Choroid plexus epithelial cell (primary cell): ENCODE measurements around the gene IFT81.

Source experiments
- DNase-seq: peaks from one replicate; pipeline ENCODE4 v3.0.0-alpha.2; 2010; ENCODE audit warnings: low read depth
- H3K4me3 ChIP-seq: 2 replicates; pipeline ENCODE4 v1.5.1; 2011; ENCODE audit warnings: low read depth, mild to moderate bottlenecking, control low read depth, low read length, moderate library complexity
- TF ChIP-seq, protein P1 (sequence below): conservative IDR thresholded peaks from 2 replicates; pipeline ENCODE4 v1.5.1; 2011; ENCODE audit warnings: low read depth, mild to moderate bottlenecking, control low read depth, inconsistent platforms, low read length, moderate library complexity

The IFT81 gene

GRCh38 chr12:110137786-110138185 is 13.6 kb downstream of the IFT81 start:
- H3K4me3 ChIP-seq, result no peak overlapping the region
- DNase-seq, result no peak
- TF ChIP-seq, protein P1, sequence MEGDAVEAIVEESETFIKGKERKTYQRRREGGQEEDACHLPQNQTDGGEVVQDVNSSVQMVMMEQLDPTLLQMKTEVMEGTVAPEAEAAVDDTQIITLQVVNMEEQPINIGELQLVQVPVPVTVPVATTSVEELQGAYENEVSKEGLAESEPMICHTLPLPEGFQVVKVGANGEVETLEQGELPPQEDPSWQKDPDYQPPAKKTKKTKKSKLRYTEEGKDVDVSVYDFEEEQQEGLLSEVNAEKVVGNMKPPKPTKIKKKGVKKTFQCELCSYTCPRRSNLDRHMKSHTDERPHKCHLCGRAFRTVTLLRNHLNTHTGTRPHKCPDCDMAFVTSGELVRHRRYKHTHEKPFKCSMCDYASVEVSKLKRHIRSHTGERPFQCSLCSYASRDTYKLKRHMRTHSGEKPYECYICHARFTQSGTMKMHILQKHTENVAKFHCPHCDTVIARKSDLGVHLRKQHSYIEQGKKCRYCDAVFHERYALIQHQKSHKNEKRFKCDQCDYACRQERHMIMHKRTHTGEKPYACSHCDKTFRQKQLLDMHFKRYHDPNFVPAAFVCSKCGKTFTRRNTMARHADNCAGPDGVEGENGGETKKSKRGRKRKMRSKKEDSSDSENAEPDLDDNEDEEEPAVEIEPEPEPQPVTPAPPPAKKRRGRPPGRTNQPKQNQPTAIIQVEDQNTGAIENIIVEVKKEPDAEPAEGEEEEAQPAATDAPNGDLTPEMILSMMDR, result no peak

DNA sequence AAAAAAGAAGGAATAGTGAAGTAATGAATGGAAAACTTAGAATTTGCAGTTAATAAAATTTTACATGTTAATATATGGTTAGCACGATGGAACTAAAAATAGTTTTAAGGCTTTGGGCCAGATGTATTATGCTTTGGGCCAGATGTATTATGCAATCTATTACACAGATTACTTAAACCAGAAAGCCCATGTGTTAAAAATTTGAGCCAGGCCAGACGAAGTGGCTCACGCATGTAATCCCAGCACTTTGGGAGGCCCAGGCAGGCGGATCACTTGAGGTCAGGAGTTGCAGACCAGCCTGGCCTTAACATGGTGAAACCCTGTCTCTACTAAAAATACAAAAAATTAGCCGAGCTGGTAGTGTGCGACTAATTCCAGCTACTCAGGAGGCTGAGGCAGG is 17.2 kb downstream of the IFT81 start:
- peak; percentile 85 for DNase-seq
- TF ChIP-seq, protein P1, result no peak
- no peak overlapping the region for H3K4me3 ChIP-seq

DNA sequence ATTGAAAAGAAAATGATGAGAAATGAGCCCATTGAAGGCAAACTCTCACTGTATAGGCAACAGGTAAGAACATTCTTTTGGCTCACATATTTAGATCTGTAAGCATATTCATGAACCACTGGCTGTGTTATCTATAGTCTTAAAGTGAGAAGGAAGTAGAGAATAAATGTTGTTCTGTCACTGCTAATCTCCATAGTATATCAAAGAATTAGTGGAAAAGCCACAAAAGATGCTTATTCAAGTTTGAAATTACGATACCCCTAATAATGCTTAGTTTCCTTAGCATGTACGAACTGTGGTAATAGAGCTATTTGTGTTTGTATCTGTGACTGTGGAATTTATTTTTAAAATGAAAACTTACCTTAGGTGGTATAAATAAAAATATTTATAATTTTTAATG is 22.8 kb downstream of the IFT81 start:
- TF ChIP-seq, protein P1, result no peak
- DNase-seq, result no peak
- no peak overlapping the region for H3K4me3 ChIP-seq

- TF ChIP-seq, protein P1, result no peak
- H3K4me3 ChIP-seq, result no peak overlapping the region
- DNase-seq, result no peak
These were observed 25.0 kb downstream of the IFT81 start for GRCh38 chr12:110149086-110149660.

DNA sequence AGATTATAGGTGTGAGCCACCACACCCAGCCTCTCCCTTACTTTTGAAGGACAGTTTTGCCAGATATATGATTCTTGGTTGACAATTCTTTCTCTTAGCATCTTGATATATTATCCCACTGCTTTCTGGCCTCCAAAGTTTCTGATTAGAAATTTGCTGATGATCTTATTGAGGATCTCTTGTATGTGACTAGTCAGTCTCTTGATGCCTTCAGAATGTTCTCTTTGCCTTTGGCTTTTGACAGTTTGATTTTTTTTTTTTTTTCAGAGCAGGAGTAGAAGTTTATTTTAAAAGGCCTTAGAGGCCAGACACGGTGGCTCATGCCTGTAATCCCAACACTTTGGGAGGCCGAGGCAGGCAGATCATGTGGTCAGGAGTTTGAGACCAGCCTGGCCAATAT is 32.6 kb downstream of the IFT81 start:
- H3K4me3 ChIP-seq, result no peak overlapping the region
- DNase-seq, result no peak
- TF ChIP-seq, protein P1, result no peak

GRCh38 chr12:110157539-110157938 is 33.4 kb downstream of the IFT81 start:
- TF ChIP-seq, protein P1, result no peak
- no peak for DNase-seq
- no peak overlapping the region for H3K4me3 ChIP-seq

GRCh38 chr12:110159671-110160245 is 35.6 kb downstream of the IFT81 start:
- no peak overlapping the region for H3K4me3 ChIP-seq
- TF ChIP-seq, protein P1, result no peak
- DNase-seq, result no peak
